GM19238 (cell line): ENCODE measurements around the gene ADAMTSL3.
"Not testable (repeated sequence)": the region's sequence is repeated elsewhere in the genome, so short reads cannot be mapped to it uniquely, and the experiment has no call there.

Experiments used
- DNase-seq: peaks from one replicate; pipeline ENCODE4 v3.0.0; 2011; ENCODE audit warnings: low spot score; ENCODE audit not compliant: insufficient read length

The ADAMTSL3 gene

DNA sequence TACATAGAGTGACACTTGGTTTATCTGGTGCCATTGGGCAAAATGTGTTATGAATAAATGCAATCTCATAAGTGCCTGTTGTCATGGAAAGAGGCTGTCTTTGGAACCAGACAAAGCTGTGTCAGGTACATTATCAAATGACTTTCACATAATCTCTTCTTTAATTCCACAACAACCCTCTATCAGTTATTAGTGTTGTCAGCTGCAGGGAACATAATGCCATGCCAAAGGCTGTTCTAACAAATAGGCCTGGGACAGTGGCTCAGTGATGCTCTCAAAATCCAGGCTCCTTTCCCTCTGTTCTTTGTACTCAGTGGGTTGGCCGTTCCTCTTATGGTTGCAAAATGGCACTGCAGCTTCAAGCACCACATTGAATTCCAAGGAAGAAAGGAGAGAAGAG lies 91.8 kb downstream of the ADAMTSL3 start:
- no peak for DNase-seq

- DNase-seq: no peak
These were observed 92.3 kb downstream of the ADAMTSL3 start for GRCh38 chr15:83746231-83746630.

GRCh38 chr15:83747050-83747717 lies 93.3 kb downstream of the ADAMTSL3 start:
- no peak for DNase-seq

GRCh38 chr15:83747718-83748110 lies 93.8 kb downstream of the ADAMTSL3 start:
- no peak for DNase-seq

DNA sequence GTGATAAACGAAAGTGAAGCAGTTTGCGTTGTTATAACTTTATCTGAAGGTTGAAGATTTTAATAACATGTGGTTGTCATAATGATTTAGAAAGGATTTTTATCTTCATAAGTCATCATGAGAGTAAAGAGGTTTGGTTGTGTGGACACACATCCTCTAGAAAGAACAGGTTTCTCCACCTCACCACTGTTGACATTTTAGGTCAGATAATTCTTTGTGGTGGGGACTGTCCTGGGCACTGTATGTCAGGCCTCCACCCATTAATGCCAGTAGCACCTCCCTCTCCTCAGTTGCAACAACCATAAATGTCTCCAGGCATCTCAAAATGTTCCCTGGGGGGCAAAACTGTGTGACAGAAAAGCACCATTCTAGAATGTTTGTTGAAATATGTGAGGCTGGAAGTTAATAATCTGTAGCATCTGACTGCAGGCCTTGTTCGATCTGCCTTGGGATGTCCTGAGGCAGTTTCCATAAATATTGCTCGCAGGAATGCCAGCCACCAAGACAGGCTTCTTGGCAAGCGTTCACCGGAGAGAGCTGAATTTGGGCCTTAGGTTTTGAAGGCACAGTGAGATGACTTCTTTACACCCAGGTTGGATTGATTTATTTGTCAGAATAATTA lies 100.1 kb downstream of the ADAMTSL3 start:
- no peak for DNase-seq

GRCh38 chr15:83757291-83757690 lies 103.4 kb downstream of the ADAMTSL3 start:
- DNase-seq: not testable (repeated sequence)

DNA sequence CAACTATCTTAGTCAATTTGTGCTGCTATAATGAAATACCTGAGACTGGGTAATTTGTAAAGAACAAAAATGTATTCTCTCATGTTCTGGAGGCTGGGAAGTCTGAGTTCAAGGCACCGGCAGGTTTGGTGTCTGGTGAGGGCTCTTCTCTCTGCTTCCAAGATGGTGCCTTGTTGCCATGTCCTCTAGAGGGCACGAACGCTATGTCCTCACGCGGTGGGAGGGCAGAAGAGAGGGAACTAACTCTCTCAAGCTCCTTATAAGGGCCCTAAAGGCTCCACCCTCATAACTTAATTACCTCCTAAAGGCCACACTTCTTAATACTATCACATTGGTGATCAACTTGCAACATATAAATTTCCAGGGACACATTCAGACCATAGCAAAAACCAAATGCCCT lies 108.4 kb downstream of the ADAMTSL3 start:
- DNase-seq: no peak

GRCh38 chr15:83764201-83764838 lies 110.4 kb downstream of the ADAMTSL3 start:
- no peak for DNase-seq

- DNase-seq: no peak
These were observed 112.4 kb downstream of the ADAMTSL3 start for GRCh38 chr15:83766339-83766738.

GRCh38 chr15:83767741-83768140 lies 113.8 kb downstream of the ADAMTSL3 start:
- no peak for DNase-seq

GRCh38 chr15:83769411-83769999 lies 115.6 kb downstream of the ADAMTSL3 start:
- DNase-seq: no peak

DNA sequence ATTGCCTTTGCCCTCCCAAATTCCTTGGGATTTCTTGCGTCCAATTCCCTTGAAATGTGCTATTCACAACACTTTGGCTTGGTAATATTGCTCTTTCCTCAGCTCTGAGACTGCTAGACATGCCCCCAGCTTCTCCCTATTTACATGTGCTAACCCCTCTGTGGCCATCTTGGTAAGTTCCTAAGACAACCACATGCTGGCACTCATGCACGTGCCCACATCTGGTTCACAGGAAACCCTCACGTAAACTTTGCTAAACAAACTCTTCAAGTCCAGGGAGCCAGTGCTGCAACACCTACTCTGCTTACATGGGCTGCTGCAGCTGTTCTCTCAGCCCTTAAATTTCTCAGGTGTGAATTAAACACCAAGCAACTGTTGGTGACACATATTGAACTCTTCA lies 121.8 kb downstream of the ADAMTSL3 start:
- no peak for DNase-seq

- no peak for DNase-seq
These were observed 123.1 kb downstream of the ADAMTSL3 start for GRCh38 chr15:83776986-83777385.

GRCh38 chr15:83783227-83783626 lies 129.3 kb downstream of the ADAMTSL3 start:
- DNase-seq: no peak

- no peak for DNase-seq
These were observed 131.1 kb downstream of the ADAMTSL3 start for GRCh38 chr15:83784975-83785374.

DNA sequence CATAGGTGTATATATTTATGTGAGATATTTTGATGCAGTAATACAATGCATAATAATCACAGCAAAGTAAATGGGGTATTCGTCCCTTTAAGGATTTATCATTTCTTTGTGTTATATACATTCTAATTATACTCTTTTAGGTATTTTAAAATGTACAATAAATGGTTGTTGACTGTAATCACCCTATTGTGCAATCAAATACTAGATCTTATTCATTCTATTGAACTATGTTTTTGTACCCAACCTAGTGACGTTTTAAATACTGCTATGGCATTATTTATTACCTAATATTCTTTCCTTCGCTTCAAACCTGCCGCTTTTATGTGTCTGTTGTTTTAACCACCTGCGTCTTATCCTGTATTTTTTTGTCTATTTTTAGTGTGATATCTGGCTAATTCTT lies 132.4 kb downstream of the ADAMTSL3 start:
- DNase-seq: no peak

- no peak for DNase-seq
These were observed 139.1 kb downstream of the ADAMTSL3 start for GRCh38 chr15:83793069-83793468.

GRCh38 chr15:83794209-83794608 lies 140.3 kb downstream of the ADAMTSL3 start:
- DNase-seq: no peak

DNA sequence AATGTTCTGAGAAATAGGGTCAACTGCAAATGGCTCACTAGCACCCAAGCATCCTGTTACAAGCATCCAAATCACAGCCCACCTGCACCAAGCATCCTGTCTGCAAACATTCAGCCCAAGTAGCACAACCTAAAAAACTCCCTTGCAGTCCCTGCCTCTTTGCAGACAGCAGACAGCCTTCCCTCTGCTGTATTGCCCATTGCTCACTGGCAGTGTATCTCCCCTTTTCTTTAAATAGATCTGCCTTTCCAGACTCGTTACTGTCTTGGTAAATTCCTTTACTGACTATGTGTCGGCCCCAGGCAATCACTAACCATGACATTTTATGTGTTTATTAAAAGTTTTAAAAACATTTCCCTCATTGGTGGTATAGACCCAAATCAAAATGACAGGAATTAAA lies 155.4 kb downstream of the ADAMTSL3 start:
- no peak for DNase-seq

DNA sequence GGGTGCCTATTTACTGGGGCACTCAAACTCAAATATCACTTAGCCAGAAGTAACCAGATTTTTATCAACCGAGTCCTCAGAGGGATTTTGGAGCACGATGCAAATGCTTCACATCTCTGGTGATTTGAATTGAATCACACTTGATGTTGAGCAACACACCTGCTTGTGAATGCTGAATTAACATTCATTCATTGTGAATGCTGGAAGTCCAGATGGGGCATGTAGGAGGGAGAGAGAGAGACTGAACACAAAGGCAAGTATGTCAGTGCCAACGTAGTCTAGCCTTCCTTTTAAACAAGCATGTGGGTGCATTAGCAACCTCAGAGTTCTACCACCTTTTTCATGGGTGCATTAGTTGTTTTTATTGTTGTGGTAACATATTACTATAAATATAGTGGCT lies 156.2 kb downstream of the ADAMTSL3 start:
- no peak for DNase-seq

- no peak for DNase-seq
These were observed 159.8 kb downstream of the ADAMTSL3 start for GRCh38 chr15:83813682-83814081.

GRCh38 chr15:83815506-83815905 lies 161.6 kb downstream of the ADAMTSL3 start:
- no peak for DNase-seq
